NOMO-1 treated with dmso at 0.1 percent for 144 hours (cell line): ENCODE results near the gene CDS1.
"Not testable (repeated sequence)": the region's sequence is repeated elsewhere in the genome, so short reads cannot be mapped to it uniquely, and the experiment has no call there.

ENCODE experiments used
- DNase-seq: peaks from one replicate; lab custom pipeline; 2025; ENCODE audit not compliant: unreplicated experiment; lab: John Stamatoyannopoulos, UW

The CDS1 gene

GRCh38 chr4:84606645-84607044 is 23.7 kb downstream of the CDS1 start:
- no peak for DNase-seq

- peak; percentile 16 for DNase-seq
Measured at GRCh38 chr4:84611531-84611930, 28.6 kb downstream of the CDS1 start.

- DNase-seq: no peak
Measured at GRCh38 chr4:84614891-84615290, 32.0 kb downstream of the CDS1 start.

GRCh38 chr4:84615355-84615754 is 32.4 kb downstream of the CDS1 start:
- DNase-seq: no peak

DNA sequence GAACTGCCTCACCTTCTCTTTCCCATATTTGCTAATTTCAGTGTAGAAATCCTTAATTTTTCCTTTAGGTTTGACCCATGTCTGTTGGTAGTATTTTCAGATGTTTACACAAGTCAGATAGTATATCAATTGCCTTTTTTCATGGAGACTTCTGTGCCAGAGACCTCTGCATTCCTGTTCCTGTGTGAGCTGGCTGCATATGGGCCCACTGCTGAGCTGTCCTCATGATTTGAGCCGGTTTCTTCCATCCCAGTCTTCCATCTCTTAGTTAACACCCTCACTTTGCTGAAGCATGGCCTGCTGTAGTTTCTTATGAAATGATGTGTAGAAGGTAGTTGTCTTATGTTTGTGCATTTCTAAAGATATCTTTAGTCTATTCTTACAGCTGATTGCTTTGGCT is 40.0 kb downstream of the CDS1 start:
- DNase-seq: no peak

GRCh38 chr4:84623661-84624060 is 40.7 kb downstream of the CDS1 start:
- DNase-seq: no peak

- DNase-seq: no peak
Measured at GRCh38 chr4:84626673-84627072, 43.7 kb downstream of the CDS1 start.

GRCh38 chr4:84631573-84631972 is 48.6 kb downstream of the CDS1 start:
- DNase-seq: no peak

- no peak for DNase-seq
Measured at GRCh38 chr4:84632092-84632491, 49.2 kb downstream of the CDS1 start.

- DNase-seq: no peak
Measured at GRCh38 chr4:84634961-84635360, 52.0 kb downstream of the CDS1 start.

DNA sequence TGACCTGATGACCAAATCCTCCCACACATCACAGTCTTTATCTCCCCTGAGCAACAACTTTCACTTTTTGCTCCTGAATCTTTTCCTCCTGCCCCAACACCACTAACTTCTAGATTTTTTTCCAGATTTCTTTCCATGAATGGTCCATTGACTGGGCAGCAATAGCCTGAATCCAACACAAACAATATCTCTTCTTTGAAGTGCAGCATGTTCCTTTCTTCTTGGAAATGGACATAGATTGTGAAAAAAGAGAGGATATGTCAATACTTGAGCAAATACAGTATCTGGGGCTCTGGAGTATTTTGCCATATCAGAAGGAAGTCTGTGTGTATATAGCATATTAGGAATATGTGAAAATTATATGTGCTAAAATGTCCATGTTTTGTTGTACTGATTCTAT is 55.2 kb downstream of the CDS1 start:
- DNase-seq: no peak

GRCh38 chr4:84639145-84639544 is 56.2 kb downstream of the CDS1 start:
- no peak for DNase-seq

DNA sequence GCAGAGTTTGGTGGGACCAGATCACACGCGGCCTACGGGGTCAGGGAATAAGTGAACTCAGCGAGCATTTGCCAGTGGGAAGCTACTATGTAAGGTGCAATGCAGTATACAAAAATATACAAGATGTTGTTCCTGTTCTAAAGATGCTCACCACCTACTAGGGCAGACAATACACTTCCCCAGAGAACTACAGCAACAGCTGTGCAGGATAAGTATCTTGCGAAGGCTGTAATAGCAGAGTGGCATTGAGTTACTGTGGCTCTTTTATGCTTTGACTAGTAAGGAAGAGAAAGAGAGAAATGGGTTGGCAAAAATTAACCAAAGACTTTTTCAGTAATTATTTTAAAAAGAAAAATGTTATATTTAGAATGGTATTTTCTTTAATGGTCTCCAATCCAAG is 61.2 kb downstream of the CDS1 start:
- DNase-seq: no peak

DNA sequence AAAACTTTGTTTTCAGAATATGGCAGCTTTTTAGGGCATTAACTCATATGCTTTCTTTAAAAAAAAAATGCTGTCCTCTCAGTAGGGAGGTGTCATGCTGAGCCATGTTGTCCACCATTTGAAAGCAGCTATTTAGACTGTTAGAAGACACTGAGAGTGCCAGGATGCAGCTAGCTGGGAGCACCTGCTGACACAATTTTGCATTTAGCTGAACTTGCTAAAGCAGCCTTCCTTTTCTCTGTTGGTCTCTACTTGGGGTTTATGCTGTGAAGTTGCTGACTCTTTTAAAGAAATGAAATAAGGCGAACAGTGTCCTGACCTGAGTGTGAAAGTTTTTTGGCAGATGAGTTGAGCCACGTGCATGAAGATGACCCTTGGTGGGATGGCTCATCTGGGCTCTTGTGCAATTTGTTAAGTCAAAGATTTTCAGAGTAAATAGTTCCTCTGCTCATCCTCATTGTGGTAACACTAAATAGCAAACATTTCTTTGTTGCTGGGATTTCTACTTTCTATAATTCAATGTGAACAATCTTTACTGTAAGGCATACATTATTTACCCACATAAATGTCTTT is 64.5 kb downstream of the CDS1 start:
- DNase-seq: no peak

DNA sequence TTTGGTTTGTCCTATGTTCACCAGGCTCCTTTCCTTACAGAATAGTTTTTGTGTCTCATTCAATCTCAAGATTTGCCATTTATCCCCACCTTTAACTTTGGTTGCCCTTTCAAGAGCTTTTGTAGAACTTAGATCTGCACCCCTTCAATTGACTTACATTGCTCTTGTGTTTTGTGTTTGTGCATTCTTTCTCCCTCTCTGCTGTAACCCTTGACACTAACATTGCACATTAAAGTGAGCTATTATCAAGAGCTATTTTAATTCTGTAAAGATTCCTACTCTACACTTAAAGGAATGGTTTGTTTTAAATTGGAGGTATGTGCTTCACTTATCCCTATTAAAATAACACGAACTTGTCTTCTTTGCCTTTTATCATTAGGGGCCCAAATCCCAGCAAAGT is 65.3 kb downstream of the CDS1 start:
- no peak for DNase-seq

DNA sequence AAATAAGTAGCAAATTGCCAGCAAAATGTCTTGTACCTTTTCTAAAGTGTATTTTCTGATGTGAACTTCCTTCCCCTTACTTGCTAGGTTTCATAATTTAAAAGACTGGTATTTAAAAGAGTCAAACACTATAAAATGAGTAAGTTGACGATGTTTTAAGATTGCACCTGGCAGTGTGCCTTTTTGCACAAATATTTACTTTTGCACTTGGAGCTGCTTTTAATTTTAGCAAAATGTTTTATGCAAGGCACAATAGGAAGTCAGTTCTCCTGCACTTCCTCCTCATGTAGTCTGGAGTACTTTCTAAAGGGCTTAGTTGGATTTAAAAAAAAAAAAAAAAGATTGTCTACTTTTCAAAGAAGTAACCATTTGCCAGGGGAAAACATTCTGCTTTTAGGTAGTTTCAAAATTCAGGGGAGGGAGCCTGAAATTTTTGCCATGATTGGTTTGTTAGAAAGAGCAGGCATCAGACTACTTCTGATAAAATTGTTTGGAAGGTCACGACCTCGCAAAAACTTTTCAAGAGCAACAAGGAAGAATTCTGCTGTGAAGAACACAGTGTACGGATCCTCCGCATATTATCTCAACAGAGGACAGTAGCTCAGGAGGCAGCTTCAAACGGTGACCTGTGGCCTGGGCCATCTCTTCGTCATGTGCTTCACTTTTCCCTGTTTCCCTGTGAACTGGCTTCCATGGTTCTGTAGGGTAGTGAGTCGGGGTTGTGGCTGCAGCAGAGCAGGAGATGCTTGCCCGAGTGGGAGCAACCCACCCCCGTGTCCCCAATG is 66.1 kb downstream of the CDS1 start:
- no peak for DNase-seq

DNA sequence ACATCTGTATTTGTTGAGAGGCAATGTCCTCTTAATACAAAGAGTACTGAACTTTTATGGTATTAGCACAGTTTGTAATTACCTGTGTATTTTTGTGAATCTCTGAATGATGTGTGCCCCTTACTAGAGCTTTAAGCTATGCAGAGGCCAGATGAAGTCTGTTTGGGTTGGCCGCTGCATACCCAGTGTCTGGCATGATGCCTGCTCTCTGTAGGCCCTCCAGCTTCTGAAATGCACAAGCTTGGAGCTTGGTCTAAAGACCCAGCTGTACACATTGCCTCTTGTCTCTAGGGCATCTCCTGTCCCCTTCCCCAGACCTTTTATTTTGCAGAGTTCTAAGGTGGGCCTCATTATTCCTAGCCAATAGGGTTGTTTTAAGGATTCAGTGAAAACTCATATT is 68.6 kb downstream of the CDS1 start:
- DNase-seq: no peak

DNA sequence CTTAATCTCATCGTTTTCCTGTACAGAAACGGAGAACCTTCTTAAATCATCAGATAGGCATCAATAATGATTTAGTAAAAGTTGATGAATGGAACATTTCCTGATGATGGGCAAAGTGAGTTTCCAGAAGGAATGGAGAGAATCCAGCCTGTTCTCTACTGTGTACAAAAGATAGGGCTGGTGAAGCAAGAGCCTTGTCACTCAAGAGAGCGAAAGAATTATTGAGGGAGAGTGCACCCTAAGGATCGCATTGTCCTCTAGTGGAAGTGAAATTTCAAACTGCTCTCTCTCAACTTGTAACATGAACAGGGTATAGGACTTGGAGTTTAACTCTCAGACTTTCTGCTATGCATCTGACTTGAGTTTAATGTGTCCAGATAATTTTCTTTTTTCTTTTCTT is 69.6 kb downstream of the CDS1 start:
- no peak for DNase-seq

GRCh38 chr4:84660606-84661005 is 77.7 kb downstream of the CDS1 start:
- DNase-seq: no peak

GRCh38 chr4:84661191-84661939 is 78.4 kb downstream of the CDS1 start:
- DNase-seq: no peak

DNA sequence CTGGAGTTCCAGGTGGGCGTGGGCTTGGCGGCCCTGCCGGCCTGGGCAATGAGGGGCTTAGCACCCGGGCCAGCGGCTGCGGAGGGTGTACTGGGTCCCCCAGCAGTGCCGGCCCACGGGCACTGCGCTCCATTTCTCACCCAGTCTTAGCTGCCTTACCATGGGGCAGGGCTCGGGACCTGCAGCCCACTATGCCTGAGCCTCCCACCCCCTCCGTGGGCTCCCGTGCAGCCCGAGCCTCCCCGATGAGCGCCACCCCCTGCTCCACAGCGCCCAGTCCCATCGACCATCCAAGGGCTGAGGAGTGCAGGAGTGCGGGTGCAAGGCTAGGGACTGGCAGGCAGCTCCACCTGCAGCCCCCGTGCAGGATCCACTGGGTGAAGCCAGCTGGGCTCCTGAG is 81.8 kb downstream of the CDS1 start:
- DNase-seq: not testable (repeated sequence)

DNA sequence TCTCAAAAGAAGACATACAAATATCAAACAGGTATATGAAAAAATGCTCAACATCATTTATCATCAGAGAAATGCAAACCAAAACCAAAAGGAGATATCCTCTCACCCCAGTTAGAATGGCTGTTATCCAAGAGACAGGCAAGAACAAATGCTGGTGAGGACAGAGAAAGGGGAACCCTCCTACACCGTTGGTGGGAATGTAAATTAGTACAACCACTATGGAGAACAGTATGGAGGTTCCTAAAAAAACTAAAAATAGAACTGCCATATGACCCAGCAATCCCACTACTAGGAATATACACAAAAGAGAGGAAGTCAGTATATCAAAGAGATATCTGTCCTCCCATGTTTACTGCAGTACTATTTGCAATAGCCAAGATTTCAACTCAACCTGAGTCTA is 83.5 kb downstream of the CDS1 start:
- DNase-seq: no peak
